WTC11 (cell line): ENCODE data around the gene LHX5. TPM values are rescaled to one million over a fixed set of nuclear protein-coding genes. Genes with fewer than 3 reads are reported as not detected.
A peak's percentile ranks its signal among the peaks of the same experiment; 100 is the strongest.

Experiments
- ATAC-seq: fragments of 200-7000 bp; cut with Tn5 transposase; 2 replicates; pipeline ENCODE4 v1.10.0; 2021; ENCODE audit warnings: mild to moderate bottlenecking, moderate library complexity
- CTCF ChIA-PET: fragments of 300-600 bp; sonication (Branson Sonifier 250); formaldehyde crosslinking; loops from one replicate; lab custom pipeline; 2021; ENCODE audit warnings: antibody characterized with exemption; lab: Charles Lee
- POLR2A ChIA-PET: fragments of 350-600 bp; sonication (Branson Sonifier 250); formaldehyde crosslinking; loops from one replicate; lab custom pipeline; 2021; ENCODE audit warnings: antibody characterized with exemption; lab: Charles Lee
- DNase-seq: peaks from one replicate; pipeline ENCODE4 v3.0.0; 2021; ENCODE audit warnings: low spot score
- H3K27ac Mint-ChIP-seq: 2 replicates; pipeline ENCODE4 v1.8.0; 2021; ENCODE audit warnings: mixed read lengths
- H3K27me3 Mint-ChIP-seq: 2 replicates; pipeline ENCODE4 v1.8.0; 2021; ENCODE audit warnings: low read depth, mild to moderate bottlenecking, moderate library complexity, mixed read lengths
- H3K36me3 Mint-ChIP-seq: 2 replicates; pipeline ENCODE4 v1.8.0; 2021; ENCODE audit warnings: mixed read lengths
- H3K4me1 Mint-ChIP-seq: 2 replicates; pipeline ENCODE4 v1.8.0; 2022; ENCODE audit warnings: mixed read lengths
- H3K4me3 Mint-ChIP-seq: 2 replicates; pipeline ENCODE4 v1.8.0; 2021; ENCODE audit warnings: mild to moderate bottlenecking, moderate library complexity, mixed read lengths
- H3K9me3 Mint-ChIP-seq: 2 replicates; pipeline ENCODE4 v1.8.0; 2021; ENCODE audit warnings: mixed read lengths
- AR ChIP-seq: fragments of 250-450 bp; sonication (Bioruptor Pico); IDR thresholded peaks from 2 replicates; pipeline ENCODE4 v1.9.0; 2021; ENCODE audit warnings: mild to moderate bottlenecking
- ATF3 ChIP-seq: sonication (generic); formaldehyde crosslinking; conservative IDR thresholded peaks from 2 replicates; pipeline ENCODE4 v1.8.1; 2022; ENCODE audit warnings: mild to moderate bottlenecking, missing genetic modification reagents
- CREB1 ChIP-seq: sonication (generic); formaldehyde crosslinking; IDR thresholded peaks from 2 replicates; pipeline ENCODE4 v1.8.0; 2023; ENCODE audit warnings: mild to moderate bottlenecking, missing genetic modification reagents
- CTCF ChIP-seq: fragments of 200-600 bp; IDR thresholded peaks from 2 replicates; pipeline ENCODE4 v1.8.0; 2022; ENCODE audit warnings: antibody characterized with exemption
- E2F4 ChIP-seq: sonication (generic); formaldehyde crosslinking; IDR thresholded peaks from 2 replicates; pipeline ENCODE4 v1.8.1; 2022; ENCODE audit warnings: low read depth, mild to moderate bottlenecking, moderate library complexity, missing genetic modification reagents, borderline replicate concordance
- ESRRA ChIP-seq: sonication (generic); formaldehyde crosslinking; IDR thresholded peaks from 2 replicates; pipeline ENCODE4 v1.8.1; 2022; ENCODE audit warnings: mild to moderate bottlenecking, missing genetic modification reagents, borderline replicate concordance
- FOXP1 ChIP-seq: sonication (generic); formaldehyde crosslinking; IDR thresholded peaks from 2 replicates; pipeline ENCODE4 v1.8.0; 2022; ENCODE audit warnings: missing genetic modification reagents, mild to moderate bottlenecking, moderate library complexity, borderline replicate concordance
- GTF2I ChIP-seq: fragments of 250-450 bp; sonication (Bioruptor Pico); conservative IDR thresholded peaks from 2 replicates; pipeline ENCODE4 v1.4.0; 2021; ENCODE audit warnings: mild to moderate bottlenecking
- NR3C1 ChIP-seq: sonication (generic); formaldehyde crosslinking; conservative IDR thresholded peaks from 2 replicates; pipeline ENCODE4 v1.8.1; 2023; ENCODE audit warnings: low read depth, mild to moderate bottlenecking, missing genetic modification reagents
- SMAD3 ChIP-seq: sonication (generic); formaldehyde crosslinking; IDR thresholded peaks from 2 replicates; pipeline ENCODE4 v1.8.0; 2022; ENCODE audit warnings: missing genetic modification reagents, mild to moderate bottlenecking, borderline replicate concordance
- SP1 ChIP-seq: sonication (generic); formaldehyde crosslinking; conservative IDR thresholded peaks from 2 replicates; pipeline ENCODE4 v1.8.1; 2022; ENCODE audit warnings: missing genetic modification reagents
- USF1 ChIP-seq: sonication (generic); formaldehyde crosslinking; IDR thresholded peaks from 2 replicates; pipeline ENCODE4 v1.8.0; 2022; ENCODE audit warnings: mild to moderate bottlenecking, missing genetic modification reagents
- ZNF121 ChIP-seq: sonication (generic); formaldehyde crosslinking; IDR thresholded peaks from 2 replicates; pipeline ENCODE4 v1.8.0; 2023; ENCODE audit warnings: missing genetic modification reagents
- ZNF416 ChIP-seq: fragments of 250-450 bp; sonication (Bioruptor Pico); IDR thresholded peaks from 2 replicates; pipeline ENCODE4 v1.9.0; 2021; ENCODE audit warnings: mild to moderate bottlenecking, inconsistent platforms
- ZNF423 ChIP-seq: fragments of 250-450 bp; sonication (Bioruptor Pico); IDR thresholded peaks from 2 replicates; pipeline ENCODE4 v2.1.2; 2022; ENCODE audit warnings: mild to moderate bottlenecking, moderate library complexity
- total RNA-seq: library from RNA; stranded (reverse); gene quantifications from 3 replicates; pipeline ENCODE4 v1.2.3, GENCODE V29; 2021

Gene LHX5
- total RNA-seq, 1 experiment from 2014 or later = 3.0 TPM

GRCh38 chr12:113425960-113426453, 45.7 kb downstream of the LHX5 start (continued):
- TF ChIP-seq ZNF121 (CRISPR knock-in tag) (0 out of 2 replicates have a peak, but pooled peaks have one; percentile 0), USF1 (CRISPR knock-in tag) (0 out of 2 replicates have a peak, but pooled peaks have one; percentile 16), SP1 (CRISPR knock-in tag) (0 out of 2 replicates have a peak, but pooled peaks have one; percentile 9), ZNF423 (CRISPR knock-in tag) (peak; percentile 81)

- DNase-seq (peak; percentile 80), ATAC-seq (peak; percentile 67)
- H3K27me3 Mint-ChIP-seq = no peaks in the 10 kb centered on the region; the same call in 1 of the 2 replicates
- POLR2A ChIA-PET = interaction anchor here (0.7 kb wide), 1 partner anchor 66 kb away, joined by 3 read pairs; no protein-coding TSS in a partner anchor
- no peaks in the 10 kb centered on the region for H3K36me3 Mint-ChIP-seq
- H3K27ac Mint-ChIP-seq = peak overlapping the region; percentile 93
- CTCF ChIA-PET = interaction anchor here (0.6 to 1.9 kb wide), 95 partner anchors 9 to 504 kb away, joined by 3 to 41 read pairs (median 5); partner anchors contain the start of genes DDX54, PLBD2, RASAL1 and RITA1
- TF ChIP-seq CREB1 = no peak
- 0 out of 2 replicates have a peak, but pooled peaks have one; percentile 71 for TF ChIP-seq GTF2I (CRISPR knock-in tag)
- peak; percentile 94 for TF ChIP-seq CTCF
- TF ChIP-seq SMAD3 (CRISPR knock-in tag) = no peak
- H3K4me3 Mint-ChIP-seq = peak overlapping the region; percentile 75
- peaks cover 16% of the 10 kb centered on the region for H3K4me1 Mint-ChIP-seq
- peaks cover 3% of the 10 kb centered on the region for H3K9me3 Mint-ChIP-seq
Measured at GRCh38 chr12:113424915-113425823, 46.5 kb downstream of the LHX5 start.

- ATAC-seq (no peak), DNase-seq (no peak)
- CTCF ChIA-PET = interaction anchor here (0.7 to 1.9 kb wide), 20 partner anchors 9 to 436 kb away, joined by 3 to 41 read pairs (median 9); partner anchors contain the start of genes SDS and SLC8B1
- Mint-ChIP-seq H3K36me3 (no peaks in the 10 kb centered on the region), H3K4me1 (peaks cover 16% of the 10 kb centered on the region), H3K4me3 (no peak overlapping the region), H3K27ac (peak overlapping the region; percentile 58; the same call in 1 of the 2 replicates), H3K27me3 (no peaks in the 10 kb centered on the region), H3K9me3 (no peaks in the 10 kb centered on the region; the same call in 1 of the 2 replicates)
- POLR2A ChIA-PET = no interaction called here
- TF ChIP-seq NR3C1 (CRISPR knock-in tag) (no peak), ZNF121 (CRISPR knock-in tag) (no peak), AR (no peak), E2F4 (CRISPR knock-in tag) (no peak), ESRRA (no peak), FOXP1 (CRISPR knock-in tag) (no peak), ATF3 (CRISPR knock-in tag) (no peak), SMAD3 (CRISPR knock-in tag) (no peak), CREB1 (no peak), ZNF416 (no peak)
Measured at GRCh38 chr12:113424456-113424855, 47.2 kb downstream of the LHX5 start.
